Kidney (tissue), 14 donors: ENCODE measurements around the gene DESI1. TPM values are rescaled to one million over a fixed set of nuclear protein-coding genes. Genes with fewer than 3 reads are reported as not detected.

Experiments
- DNase-seq, 5 donors: peaks; one replicate each; pipeline ENCODE4 v3.0.0-alpha.2; 2013 to 2020
- FAIRE-seq: peaks from 2 replicates; lab custom pipeline; 2012; peaks lifted over from hg19 to GRCh38; lab: Jason Lieb, UNC
- H3K27ac ChIP-seq, 2 donors: one replicate each; pipeline ENCODE4 v1.7.0; 2013; ENCODE audit warnings: low read depth in 2 of 2, low read length in 2 of 2, inconsistent platforms in 1 of 2
- H3K27me3 ChIP-seq: one replicate; pipeline ENCODE4 v1.7.1; 2013; ENCODE audit warnings: low read length, inconsistent platforms; ENCODE audit not compliant: control insufficient read depth, insufficient read depth
- H3K36me3 ChIP-seq, 3 donors: one replicate each; pipeline versions ENCODE4 v1.7.0 to v1.7.1; 2013; ENCODE audit warnings: low read length in 3 of 3, control low read depth in 1 of 3, inconsistent platforms in 1 of 3; ENCODE audit not compliant: insufficient read depth in 3 of 3, control insufficient read depth in 2 of 3
- H3K4me1 ChIP-seq, 3 donors: one replicate each; pipeline versions ENCODE4 v1.7.0 to v1.7.1; 2013; ENCODE audit warnings: low read length in 3 of 3, inconsistent platforms in 1 of 3, low read depth in 1 of 3; ENCODE audit not compliant: control insufficient read depth in 2 of 3, insufficient read depth in 2 of 3
- H3K4me3 ChIP-seq, 3 donors: one replicate each; pipeline versions ENCODE4 v1.7.0 to v1.8.1; 2013; ENCODE audit warnings: low read length in 3 of 3, control low read depth in 1 of 3, inconsistent platforms in 1 of 3
- H3K9ac ChIP-seq, 3 donors: one replicate each; pipeline versions ENCODE4 v1.7.0 to v1.7.1; 2013; ENCODE audit warnings: low read length in 3 of 3, control low read depth in 1 of 3, inconsistent platforms in 1 of 3
- H3K9me3 ChIP-seq, 3 donors: one replicate each; pipeline versions ENCODE4 v1.7.0 to v1.7.1; 2013; ENCODE audit warnings: low read length in 3 of 3, control low read depth in 1 of 3, inconsistent platforms in 1 of 3; ENCODE audit not compliant: control insufficient read depth in 2 of 3, insufficient read depth in 1 of 3
- intact Hi-C: fragments of 100-400 bp; cut with DNase I; formaldehyde crosslinking; loops from one replicate; pipeline ENCODE4 v1.11.1; 2022
- polyA plus RNA-seq: library from polyadenylated mRNA; stranded (reverse); fragments of 350-450 nt; fragmentation: Illumina TruSeq; extraction: RNeasy Lipid Tissue Mini Kit (QIAGEN cat#74804); gene quantifications from one replicate; pipeline ENCODE4 v1.2.3, GENCODE V29; 2014; ENCODE audit warnings: low read depth, low replicate concordance; ENCODE audit not compliant: insufficient read depth
- total RNA-seq: library from RNA; stranded (reverse); fragmentation: NEBNext Ultra II Directional; extraction: Animal tissue kit (Norgen Biotek cat#: 25700); gene quantifications from one replicate; pipeline ENCODE4 v1.2.1, GENCODE V29; 2021
- TF ChIP-seq, protein P1 (sequence below): IDR thresholded peaks from 3 replicates; pipeline ENCODE4 v1.5.1; 2012; ENCODE audit warnings: mild to moderate bottlenecking, moderate library complexity, borderline replicate concordance; ENCODE audit not compliant: insufficient read depth; ENCODE audit errors: extremely low read depth
- donor health status: control.
- donor health status: control.
- donor health status: control.
- donor health status: control.
- donor health status: control.
- donor health status: DM: yes; HTN: yes; CAD: no.
- donor health status: Normal renal cell carcinoma (clear cell type).

The DESI1 gene
- total and polyA plus RNA-seq, 2 donors from 2014 or later = 28.6 to 29.1 TPM

DNA sequence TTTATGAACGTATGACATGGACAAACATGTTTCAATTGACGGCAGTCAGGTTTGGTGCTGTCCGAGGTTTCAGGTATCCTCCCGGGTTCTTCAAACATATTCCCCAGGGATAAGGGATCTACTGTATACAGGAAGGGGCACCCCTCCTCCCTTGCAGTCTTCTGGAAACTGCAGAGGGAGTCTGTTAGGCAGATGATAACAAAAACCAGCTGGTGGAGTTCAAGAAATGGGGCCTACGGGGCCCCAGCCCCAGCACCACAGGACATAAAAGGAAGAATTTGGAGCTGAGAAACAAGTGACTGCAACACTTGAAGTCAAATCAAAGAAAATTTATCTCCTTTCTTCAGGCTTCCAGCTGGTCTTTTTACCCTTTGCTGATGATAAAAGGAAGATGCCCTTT, 35.7 kb upstream of the DESI1 start:
- no peaks in the 10 kb centered on the region for H3K27me3 ChIP-seq
- FAIRE-seq (no peak), DNase-seq (peak in 3 of 5 donors; percentile 13 to 67 (median 31))
- no peak overlapping the region for H3K27ac ChIP-seq
- H3K4me3 ChIP-seq = no peak overlapping the region
- no peaks in the 10 kb centered on the region for H3K4me1 ChIP-seq
- TF ChIP-seq, protein P1, sequence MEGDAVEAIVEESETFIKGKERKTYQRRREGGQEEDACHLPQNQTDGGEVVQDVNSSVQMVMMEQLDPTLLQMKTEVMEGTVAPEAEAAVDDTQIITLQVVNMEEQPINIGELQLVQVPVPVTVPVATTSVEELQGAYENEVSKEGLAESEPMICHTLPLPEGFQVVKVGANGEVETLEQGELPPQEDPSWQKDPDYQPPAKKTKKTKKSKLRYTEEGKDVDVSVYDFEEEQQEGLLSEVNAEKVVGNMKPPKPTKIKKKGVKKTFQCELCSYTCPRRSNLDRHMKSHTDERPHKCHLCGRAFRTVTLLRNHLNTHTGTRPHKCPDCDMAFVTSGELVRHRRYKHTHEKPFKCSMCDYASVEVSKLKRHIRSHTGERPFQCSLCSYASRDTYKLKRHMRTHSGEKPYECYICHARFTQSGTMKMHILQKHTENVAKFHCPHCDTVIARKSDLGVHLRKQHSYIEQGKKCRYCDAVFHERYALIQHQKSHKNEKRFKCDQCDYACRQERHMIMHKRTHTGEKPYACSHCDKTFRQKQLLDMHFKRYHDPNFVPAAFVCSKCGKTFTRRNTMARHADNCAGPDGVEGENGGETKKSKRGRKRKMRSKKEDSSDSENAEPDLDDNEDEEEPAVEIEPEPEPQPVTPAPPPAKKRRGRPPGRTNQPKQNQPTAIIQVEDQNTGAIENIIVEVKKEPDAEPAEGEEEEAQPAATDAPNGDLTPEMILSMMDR = no peak
- peaks cover 25 to 77% (median 49%) of the 10 kb centered on the region in 3 donors for H3K36me3 ChIP-seq
- H3K9ac ChIP-seq = no peak overlapping the region
- intact Hi-C loops = no loop called here
- no peaks in the 10 kb centered on the region for H3K9me3 ChIP-seq

DNA sequence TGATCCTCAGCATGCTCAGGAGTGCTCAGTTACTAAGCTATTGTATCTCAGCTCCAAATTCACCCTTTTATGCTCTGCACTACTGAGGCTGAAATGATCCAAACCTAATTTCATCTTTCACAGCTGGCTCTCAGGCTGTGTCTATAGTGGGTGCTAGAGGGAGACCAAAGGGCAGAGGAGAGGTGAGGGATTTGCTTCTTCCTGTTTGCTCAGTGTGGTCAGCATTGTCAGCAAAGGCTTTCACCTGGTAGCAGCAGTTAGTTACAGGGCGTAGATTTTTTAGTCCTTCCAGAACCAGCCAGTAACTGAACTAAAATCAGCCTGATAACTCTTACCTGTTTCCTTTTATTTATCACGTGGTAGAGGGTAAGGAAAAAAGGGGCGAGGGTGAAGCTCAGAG, 33.5 kb upstream of the DESI1 start:
- intact Hi-C loops = no loop called here
- H3K4me3 ChIP-seq = no peak overlapping the region
- no peaks in the 10 kb centered on the region for H3K4me1 ChIP-seq
- FAIRE-seq = no peak
- peaks cover 20 to 68% (median 47%) of the 10 kb centered on the region in 3 donors for H3K36me3 ChIP-seq
- H3K27me3 ChIP-seq = no peaks in the 10 kb centered on the region
- TF ChIP-seq, protein P1 = no peak
- H3K9ac ChIP-seq = no peak overlapping the region
- no peaks in the 10 kb centered on the region for H3K9me3 ChIP-seq
- no peak for DNase-seq
- no peak overlapping the region for H3K27ac ChIP-seq

DNA sequence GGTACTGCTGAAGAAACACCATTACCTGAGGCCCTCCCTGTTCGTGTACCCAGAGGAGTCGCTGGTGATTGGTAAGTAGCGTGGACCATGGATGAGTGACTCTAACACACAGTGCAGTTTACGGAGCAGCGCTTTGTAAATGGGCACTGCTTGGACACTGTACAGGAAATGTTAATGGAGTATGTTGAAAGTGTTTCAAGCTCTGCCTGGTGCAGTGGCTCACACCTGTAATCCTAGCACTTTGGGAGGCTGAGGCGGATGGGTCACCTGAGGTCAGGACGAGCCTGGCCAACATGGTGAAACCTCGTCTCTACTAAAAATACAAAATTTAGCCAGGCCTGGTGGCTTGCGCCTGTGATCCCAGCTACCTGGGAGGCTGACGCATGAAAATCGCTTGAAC, 30.0 kb upstream of the DESI1 start:
- Histone ChIP-seq H3K9ac (no peak overlapping the region), H3K27ac (no peak overlapping the region), H3K9me3 (no peaks in the 10 kb centered on the region), H3K4me1 (no peaks in the 10 kb centered on the region), H3K36me3 (peaks cover 15 to 73% (median 38%) of the 10 kb centered on the region in 3 donors), H3K27me3 (no peaks in the 10 kb centered on the region), H3K4me3 (no peak overlapping the region)
- intact Hi-C loops = no loop called here
- FAIRE-seq = no peak
- TF ChIP-seq, protein P1 = no peak
- DNase-seq = no peak

DNA sequence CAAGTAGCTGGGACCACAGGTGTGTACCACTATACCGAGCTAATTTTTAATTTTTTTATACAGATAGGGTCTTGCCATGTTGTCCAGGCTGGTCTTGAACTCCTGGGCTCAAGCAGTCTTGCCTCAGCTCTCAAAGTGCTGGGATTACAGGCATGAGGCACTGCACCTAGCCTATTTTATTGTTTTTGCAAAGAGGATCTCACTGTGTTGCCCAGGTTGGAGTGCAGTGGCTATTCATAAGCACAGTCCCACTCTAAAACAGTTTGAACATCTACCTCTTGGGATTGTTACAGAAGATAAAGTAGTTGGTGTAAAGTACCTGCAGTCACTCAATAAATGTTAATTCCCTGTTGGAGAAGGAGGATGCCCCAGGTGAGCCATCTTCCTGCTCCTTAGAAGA, 29.4 kb upstream of the DESI1 start:
- no peak for DNase-seq
- H3K36me3 ChIP-seq = peaks cover 15 to 73% (median 38%) of the 10 kb centered on the region in 3 donors
- no peak overlapping the region for H3K4me3 ChIP-seq
- no peak overlapping the region for H3K9ac ChIP-seq
- FAIRE-seq = no peak
- TF ChIP-seq, protein P1 = no peak
- H3K27ac ChIP-seq = no peak overlapping the region
- intact Hi-C loops = no loop called here
- no peaks in the 10 kb centered on the region for H3K9me3 ChIP-seq
- H3K27me3 ChIP-seq = no peaks in the 10 kb centered on the region
- H3K4me1 ChIP-seq = no peaks in the 10 kb centered on the region
